Neural cell (in vitro differentiated cells): Measurements from ENCODE around the gene OPN4.

Experiments used
- CTCF ChIP-seq: fragments of 450-650 bp; IDR thresholded peaks from 2 replicates; pipeline ENCODE4 v1.5.1; 2014; ENCODE audit warnings: antibody characterized with exemption, mild to moderate bottlenecking, moderate library complexity; ENCODE audit not compliant: poor library complexity, severe bottlenecking
- EP300 ChIP-seq: fragments of 450-650 bp; conservative IDR thresholded peaks from 2 replicates; pipeline ENCODE4 v1.6.1; 2014; ENCODE audit warnings: antibody characterized with exemption, mild to moderate bottlenecking, moderate library complexity; ENCODE audit not compliant: poor library complexity, severe bottlenecking
- EZH2 ChIP-seq: fragments of 200-600, 300-800 bp; shearing (Covaris generic), sonication (generic); IDR thresholded peaks from 2 replicates; pipeline ENCODE4 v1.6.1; 2014; ENCODE audit warnings: antibody characterized with exemption, low read length, borderline replicate concordance, mild to moderate bottlenecking; ENCODE audit not compliant: insufficient read depth, poor library complexity, severe bottlenecking
- MXI1 ChIP-seq: fragments of 450-650 bp; conservative IDR thresholded peaks from 2 replicates; pipeline ENCODE4 v1.6.1; 2014; ENCODE audit warnings: antibody characterized with exemption, mild to moderate bottlenecking; ENCODE audit not compliant: poor library complexity, severe bottlenecking
- POLR2AphosphoS5 ChIP-seq: IDR thresholded peaks from 2 replicates; pipeline ENCODE4 v1.6.1; 2012
- RAD21 ChIP-seq: fragments of 450-650 bp; conservative IDR thresholded peaks from 2 replicates; pipeline ENCODE4 v1.6.1; 2014; ENCODE audit warnings: antibody characterized with exemption, mild to moderate bottlenecking, moderate library complexity
- SMC3 ChIP-seq: fragments of 450-650 bp; conservative IDR thresholded peaks from 2 replicates; pipeline ENCODE4 v1.6.1; 2014; ENCODE audit warnings: antibody characterized with exemption, mild to moderate bottlenecking, moderate library complexity; ENCODE audit not compliant: poor library complexity

- TF ChIP-seq CTCF (no peak), EZH2 (no peak), POLR2AphosphoS5 (no peak), MXI1 (no peak), SMC3 (no peak), RAD21 (no peak), EP300 (no peak)
These were observed 51.6 kb downstream of the OPN4 start for GRCh38 chr10:86705905-86706304.
